Upper lobe of left lung (tissue), 6 donors: Measurements from ENCODE around the gene FECH. TPM values are rescaled to one million over a fixed set of nuclear protein-coding genes. Genes with fewer than 3 reads are reported as not detected.

Experiments
- ATAC-seq, 2 donors: fragments of 200-7000 bp; cut with Tn5 transposase; one replicate each; pipeline ENCODE4 v1.9.1; 2022; ENCODE audit warnings: mild to moderate bottlenecking in 2 of 2, moderate library complexity in 2 of 2; ENCODE audit not compliant: low FRiP score in 2 of 2
- DNase-seq, 2 donors: peaks; one replicate each; pipeline ENCODE4 v3.0.0-alpha.2; 2019 to 2020
- H3K27ac ChIP-seq, 4 donors: fragments of 200-600 bp; sonication (generic); one replicate each; pipeline ENCODE4 v1.5.1; 2016 to 2019
- H3K27me3 ChIP-seq, 4 donors: fragments of 200-600 bp; sonication (generic); one replicate each; pipeline ENCODE4 v1.5.1; 2017 to 2019
- H3K36me3 ChIP-seq, 4 donors: fragments of 200-600 bp; sonication (generic); one replicate each; pipeline ENCODE4 v1.5.1; 2016 to 2019
- H3K4me1 ChIP-seq, 4 donors: fragments of 200-600 bp; sonication (generic); one replicate each; pipeline ENCODE4 v1.5.1; 2018 to 2019
- H3K4me3 ChIP-seq, 4 donors: fragments of 200-600 bp; sonication (generic); one replicate each; pipeline ENCODE4 v1.5.1; 2017 to 2019; ENCODE audit warnings: mild to moderate bottlenecking in 2 of 4, moderate library complexity in 1 of 4
- H3K9me3 ChIP-seq, 4 donors: fragments of 200-600 bp; sonication (generic); one replicate each; pipeline ENCODE4 v1.5.1; 2018 to 2019
- CTCF ChIP-seq, 6 experiments: fragments of 450-650 bp in 4 of 6; fragments of 200-600 bp in 2 of 6; sonication (generic) in 2 of 6; IDR thresholded peaks; one replicate each; pipeline ENCODE4 v1.5.1; 2016 to 2019; ENCODE audit warnings: antibody characterized with exemption in 6 of 6
- EP300 ChIP-seq, 4 donors: sonication (generic); formaldehyde crosslinking; IDR thresholded peaks; one replicate each; pipeline ENCODE4 v1.5.1; 2017; ENCODE audit warnings: antibody characterized with exemption in 4 of 4, control low read depth in 2 of 4
- POLR2A ChIP-seq, 4 donors: fragments of 450-650 bp; IDR thresholded peaks; one replicate each; pipeline ENCODE4 v1.5.1; 2016 to 2017; ENCODE audit warnings: antibody characterized with exemption in 4 of 4, mild to moderate bottlenecking in 2 of 4
- POLR2AphosphoS5 ChIP-seq, 2 donors: sonication (generic); formaldehyde crosslinking; IDR thresholded peaks; one replicate each; pipeline ENCODE4 v1.5.1; 2017; ENCODE audit warnings: antibody characterized with exemption in 2 of 2
- WGBS, 2 donors: methylation state at CpG; one replicate each; pipeline ENCODE4 v1.1.5; 2017 to 2018; 5-methylcytosine and 5-hydroxymethylcytosine counted together
- total RNA-seq, 6 donors: library from RNA; depleted of rRNA in 4 of 6; stranded (reverse); fragments of >200 nt in 4 of 6; gene quantifications; one replicate each; pipeline versions ENCODE4 v1.1.0 to v1.2.1, GENCODE V29; 2016 to 2021
- donor health status: DM: no; HTN: no; CAD: no; lungs with moderate emphysema.
- donor health status: DM: no; HTN: yes; CAD: no; lungs with severe emphysema.

FECH gene
- total RNA-seq, 6 donors from 2014 or later, result 11.4 to 27.2 (median 22.1) TPM

DNA sequence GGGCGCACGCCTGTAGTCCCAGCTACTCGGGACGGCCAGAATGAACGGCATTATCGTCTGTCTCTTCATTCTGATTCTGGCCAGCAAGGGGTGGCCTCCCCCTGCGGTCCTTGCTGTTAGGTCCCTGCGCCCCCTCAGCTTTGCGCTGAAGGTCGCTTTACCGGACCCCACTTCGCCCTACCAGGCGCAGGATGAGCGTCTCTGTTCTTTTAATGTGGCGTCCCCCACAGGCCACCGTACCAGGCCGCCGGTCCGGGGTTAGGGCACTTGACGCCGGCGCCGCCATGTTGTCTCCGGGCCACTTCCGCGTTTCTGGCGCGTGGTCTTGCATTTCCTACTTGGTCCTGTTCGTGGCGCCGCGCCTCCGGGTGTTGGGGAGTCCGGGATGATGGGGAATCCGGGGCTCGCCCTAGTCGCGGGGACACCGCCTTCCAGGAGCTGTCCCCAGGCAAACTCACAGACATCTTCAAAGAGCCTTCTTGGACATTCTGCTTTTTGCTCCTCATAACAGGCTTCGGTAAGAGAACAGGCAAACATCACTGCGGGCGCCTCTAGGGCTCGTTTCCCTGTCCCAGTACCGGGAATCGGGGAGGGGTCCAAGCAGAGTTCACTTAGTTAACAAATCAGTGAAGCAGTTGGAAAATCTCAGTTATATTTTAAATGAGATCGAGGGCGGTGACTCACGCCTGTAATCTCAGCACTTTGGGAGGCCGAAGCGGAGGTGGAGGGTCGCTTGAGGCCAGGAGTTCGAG is 43.7 kb upstream of the FECH start:
- no peaks in the 10 kb centered on the region for H3K27me3 ChIP-seq
- peaks cover 12 to 22% (median 14%) of the 10 kb centered on the region in 4 donors for H3K4me1 ChIP-seq
- ATAC-seq (peak; percentile 98 to 100), DNase-seq (peak; percentile 98 to 99)
- TF ChIP-seq CTCF (IDR thresholded peaks at IDR 0.05) (peak; percentile 66 to 92 (median 82)), POLR2AphosphoS5 (IDR thresholded peaks at IDR 0.05) (peak; percentile 87 to 89), EP300 (IDR thresholded peaks at IDR 0.05) (peak in 1 of 4 donors; percentile 81), POLR2A (IDR thresholded peaks at IDR 0.05) (peak in 1 of 4 donors; percentile 43)
- H3K4me3 ChIP-seq, result peak overlapping the region; percentile 58 to 72 (median 64)
- WGBS, 2 donors, result 5% methylated on average over 29 to 51 of the region's 52 CpGs
- H3K27ac ChIP-seq, result peak overlapping the region; percentile 65 to 90 (median 86)
- no peaks in the 10 kb centered on the region for H3K36me3 ChIP-seq
- no peaks in the 10 kb centered on the region for H3K9me3 ChIP-seq

DNA sequence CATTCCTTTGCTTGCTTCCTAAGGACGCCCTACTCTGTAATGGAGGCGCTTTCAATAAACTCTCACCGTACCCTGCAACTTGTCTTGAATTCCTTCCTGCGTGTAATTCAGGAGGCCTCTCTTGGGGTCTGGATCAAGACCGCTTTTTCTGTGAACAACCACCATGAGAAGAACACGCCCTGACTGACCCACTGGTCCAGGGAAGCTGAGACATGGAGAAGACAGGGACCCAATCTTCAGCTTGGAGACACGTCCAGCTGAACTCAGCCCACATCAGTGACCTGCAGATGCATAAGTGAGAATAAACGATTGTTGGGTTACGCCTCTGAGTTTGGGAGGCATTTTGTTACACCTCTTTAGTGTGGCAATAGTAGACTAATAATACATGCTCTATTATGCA is 42.9 kb upstream of the FECH start:
- H3K9me3 ChIP-seq, result no peaks in the 10 kb centered on the region
- DNase-seq (no peak), ATAC-seq (no peak)
- peaks cover 12 to 22% (median 14%) of the 10 kb centered on the region in 4 donors for H3K4me1 ChIP-seq
- no peaks in the 10 kb centered on the region for H3K36me3 ChIP-seq
- peak overlapping the region in 3 of 4 donors; percentile 65 to 86 (median 86) for H3K27ac ChIP-seq
- peak overlapping the region in 3 of 4 donors; percentile 58 to 70 (median 58) for H3K4me3 ChIP-seq
- H3K27me3 ChIP-seq, result no peaks in the 10 kb centered on the region
- no peak for TF ChIP-seq CTCF (IDR thresholded peaks at IDR 0.05)
- TF ChIP-seq POLR2AphosphoS5 (IDR thresholded peaks at IDR 0.05), result no peak
- 94% methylated on average over 9 of the region's 9 CpGs for WGBS, 2 donors

DNA sequence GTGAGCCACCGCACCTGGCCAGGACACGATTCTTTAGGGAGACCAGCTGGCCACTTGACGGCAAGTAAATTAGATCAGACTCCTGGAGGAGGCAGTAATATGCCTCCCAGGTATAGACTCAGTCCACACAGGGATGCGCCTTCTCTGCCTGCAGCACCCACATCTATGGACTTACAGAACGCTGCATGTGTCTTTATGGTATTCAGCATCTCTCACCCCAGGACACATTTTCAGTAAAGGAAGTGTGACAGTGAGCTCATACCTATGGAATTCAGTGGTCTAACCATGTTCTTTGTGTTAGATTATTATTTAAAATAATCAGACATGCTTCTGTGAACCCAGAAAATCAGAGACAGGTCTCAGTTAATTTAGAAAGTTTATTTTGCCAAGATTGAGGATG is 41.0 kb upstream of the FECH start:
- ATAC-seq (no peak), DNase-seq (no peak)
- Histone ChIP-seq H3K4me3 (no peak overlapping the region), H3K9me3 (no peaks in the 10 kb centered on the region), H3K27me3 (no peaks in the 10 kb centered on the region), H3K4me1 (peaks cover 12 to 22% (median 14%) of the 10 kb centered on the region in 4 donors), H3K27ac (no peak overlapping the region), H3K36me3 (no peaks in the 10 kb centered on the region)
- WGBS, 2 donors, result 86 to 88% methylated on average over 5 of the region's 5 CpGs
- TF ChIP-seq POLR2AphosphoS5 (IDR thresholded peaks at IDR 0.05), result no peak
- no peak for TF ChIP-seq EP300 (IDR thresholded peaks at IDR 0.05)
- TF ChIP-seq CTCF (IDR thresholded peaks at IDR 0.05), result no peak
- TF ChIP-seq POLR2A (IDR thresholded peaks at IDR 0.05), result no peak

- ATAC-seq, result no peak
- WGBS, 2 donors, result 72 to 80% methylated on average over 2 to 4 of the region's 4 CpGs
These were observed 38.5 kb upstream of the FECH start for GRCh38 chr18:57624988-57625387.

More at GRCh38 chr18:57624988-57625387, 38.5 kb upstream of the FECH start:
- Histone ChIP-seq H3K4me1 (peaks cover 10 to 17% (median 13%) of the 10 kb centered on the region in 4 donors), H3K27ac (no peak overlapping the region), H3K4me3 (no peak overlapping the region), H3K9me3 (no peaks in the 10 kb centered on the region), H3K36me3 (no peaks in the 10 kb centered on the region), H3K27me3 (no peaks in the 10 kb centered on the region)
- TF ChIP-seq EP300 (IDR thresholded peaks at IDR 0.05), result no peak
- no peak for TF ChIP-seq POLR2AphosphoS5 (IDR thresholded peaks at IDR 0.05)
- TF ChIP-seq CTCF (IDR thresholded peaks at IDR 0.05), result no peak
- TF ChIP-seq POLR2A (IDR thresholded peaks at IDR 0.05), result no peak
- DNase-seq, result no peak
